PC-3 (cell line): Measurements from ENCODE around the gene TMEM60. TPM values are rescaled to one million over a fixed set of nuclear protein-coding genes. Genes with fewer than 3 reads are reported as not detected.

Experiments used
- ATAC-seq: fragments of 200-7000 bp; cut with Tn5 transposase; 2 replicates; pipeline ENCODE4 v1.9.1; 2020; ENCODE audit warnings: mild to moderate bottlenecking, moderate library complexity
- Bru-seq: library from RNA; stranded (reverse); fragments of 400-500 nt; gene quantifications from one replicate; lab custom pipeline; 2021; lab: Mats Ljungman, UMichigan
- BruChase-seq, 2 experiments: library from RNA; stranded (reverse); fragments of 400-500 nt; gene quantifications; one replicate each; lab custom pipeline; 2021; lab: Mats Ljungman, UMichigan
- BruUV-seq: library from RNA; stranded (reverse); fragments of 400-500 nt; replicated peaks from 2 replicates; lab custom pipeline; 2021; lab: Mats Ljungman, UMichigan
- CTCF ChIA-PET: fragments of 300-600 bp; sonication (Branson Sonifier 250); formaldehyde crosslinking; loops from one replicate; lab custom pipeline; 2022; ENCODE audit warnings: antibody characterized with exemption; lab: Charles Lee
- POLR2A ChIA-PET: fragments of 300-600 bp; sonication (Branson Sonifier 250); formaldehyde crosslinking; loops from one replicate; lab custom pipeline; 2022; ENCODE audit warnings: antibody characterized with exemption; ENCODE audit not compliant: unreplicated experiment; lab: Charles Lee
- DNase-seq: peaks from one replicate; pipeline ENCODE4 v3.0.0-alpha.2; 2015
- H2AFZ ChIP-seq: fragments of 300-600 bp; sonication (generic); 2 replicates; pipeline ENCODE4 v1.6.0; 2016; ENCODE audit warnings: antibody characterized with exemption, low read length
- H3F3A ChIP-seq: fragments of 300-600 bp; sonication (generic); one replicate; pipeline ENCODE4 v1.6.0; 2017; ENCODE audit warnings: antibody characterized with exemption, low read length, control low read depth, mild to moderate bottlenecking; ENCODE audit not compliant: unreplicated experiment
- H3K27ac ChIP-seq: fragments of 300-600 bp; sonication (generic); 2 replicates; pipeline ENCODE4 v1.5.1; 2016; ENCODE audit warnings: mild to moderate bottlenecking, low read length
- H3K27me3 ChIP-seq: fragments of 300-600 bp; sonication (generic); 2 replicates; pipeline ENCODE4 v1.6.1; 2016; ENCODE audit warnings: low read length, mixed read lengths
- H3K36me3 ChIP-seq: fragments of 300-600 bp; sonication (generic); 2 replicates; pipeline ENCODE4 v1.6.1; 2016; ENCODE audit warnings: low read depth, mixed run types, low read length, mixed read lengths
- H3K4me1 ChIP-seq: fragments of 300-600 bp; sonication (generic); 2 replicates; pipeline ENCODE4 v1.5.1; 2016; ENCODE audit warnings: low read length; ENCODE audit not compliant: insufficient read depth
- H3K4me2 ChIP-seq: fragments of 300-600 bp; sonication (generic); 2 replicates; pipeline ENCODE4 v1.6.0; 2016; ENCODE audit warnings: low read length
- H3K4me3 ChIP-seq: fragments of 300-600 bp; sonication (generic); 2 replicates; pipeline ENCODE4 v1.5.1; 2016; ENCODE audit warnings: mild to moderate bottlenecking, low read length, mixed read lengths
- H3K79me2 ChIP-seq: fragments of 300-600 bp; sonication (generic); 2 replicates; pipeline ENCODE4 v1.6.1; 2017; ENCODE audit warnings: low read length, mixed read lengths
- H3K9ac ChIP-seq: fragments of 300-600 bp; sonication (generic); 2 replicates; pipeline ENCODE4 v1.6.0; 2016; ENCODE audit warnings: mild to moderate bottlenecking, low read length
- H3K9me2 ChIP-seq: fragments of 300-600 bp; sonication (generic); replicated peaks from 2 replicates; pipeline ENCODE4 v1.6.1; 2016; ENCODE audit warnings: mixed run types, low read length, mixed read lengths
- H3K9me3 ChIP-seq: fragments of 300-600 bp; sonication (generic); 2 replicates; pipeline ENCODE4 v1.6.1; 2016; ENCODE audit warnings: low read length, mixed read lengths
- H4K20me1 ChIP-seq: fragments of 300-600 bp; sonication (generic); 2 replicates; pipeline ENCODE4 v1.6.1; 2016; ENCODE audit warnings: low read length, mixed read lengths
- EZH2 ChIP-seq: fragments of 300-600 bp; sonication (generic); IDR thresholded peaks from one replicate; pipeline ENCODE4 v1.6.1; 2017; ENCODE audit warnings: antibody characterized with exemption, mild to moderate bottlenecking, low read length; ENCODE audit not compliant: unreplicated experiment
- EZH2phosphoT487 ChIP-seq: fragments of 300-600 bp; sonication (generic); IDR thresholded peaks from 2 replicates; pipeline ENCODE4 v1.6.1; 2018; ENCODE audit warnings: mild to moderate bottlenecking, antibody characterized with exemption, low read length, borderline replicate concordance
- intact Hi-C: fragments of 100-400 bp; cut with micrococcal nuclease; formaldehyde crosslinking; loops from 2 replicates; pipeline ENCODE4 v1.9.0; 2023
- long read RNA-seq: library from polyadenylated mRNA; unstranded; transcript quantifications from one replicate; pipeline ENCODE4 v2.0.0, GENCODE V29; 2021; ENCODE audit not compliant: unreplicated experiment
- total RNA-seq: library from RNA; depleted of rRNA; stranded (reverse); fragments of >200 nt; gene quantifications from 2 replicates; pipeline ENCODE4 v1.2.3, GENCODE V29; 2014; rRNA removed
- TF ChIP-seq, protein P1 (sequence below): fragments of 300-600 bp; sonication (generic); conservative IDR thresholded peaks from 2 replicates; pipeline ENCODE4 v1.5.1; 2017; ENCODE audit warnings: antibody characterized with exemption, low read depth, mild to moderate bottlenecking, low read length

The TMEM60 gene
- 6.9 and 8.1 TPM in 2 replicates for total RNA-seq
- Bru-seq, nascent RNA = percentile 78 among the genes with signal in this experiment
- percentile 89 among the genes with signal in this experiment for BruChase-seq, experiment 1, labeled RNA remaining after a 6-hour chase
- percentile 86 among the genes with signal in this experiment for BruChase-seq, experiment 2, labeled RNA remaining after a 2-hour chase
- long read RNA-seq, transcript TMEM60-201 (2 exons, 1,023 nt) = major isoform, 19 of 48 reads
- long read RNA-seq, partial matches to known transcripts = 0 of 48 reads
- long read RNA-seq, other reads (novel, unspliced or antisense) = 29 of 48 reads

- H3K9me2 ChIP-seq = no peaks in the 10 kb centered on the region
- no TSS peak for BruUV-seq
- H3K4me2 ChIP-seq = peak within 1 kb of the TSS; percentile 90
- no peaks in the 10 kb centered on the region for H3K9me3 ChIP-seq
- peak within 1 kb of the TSS; percentile 86 for H3K9ac ChIP-seq
- TF ChIP-seq, protein P1, sequence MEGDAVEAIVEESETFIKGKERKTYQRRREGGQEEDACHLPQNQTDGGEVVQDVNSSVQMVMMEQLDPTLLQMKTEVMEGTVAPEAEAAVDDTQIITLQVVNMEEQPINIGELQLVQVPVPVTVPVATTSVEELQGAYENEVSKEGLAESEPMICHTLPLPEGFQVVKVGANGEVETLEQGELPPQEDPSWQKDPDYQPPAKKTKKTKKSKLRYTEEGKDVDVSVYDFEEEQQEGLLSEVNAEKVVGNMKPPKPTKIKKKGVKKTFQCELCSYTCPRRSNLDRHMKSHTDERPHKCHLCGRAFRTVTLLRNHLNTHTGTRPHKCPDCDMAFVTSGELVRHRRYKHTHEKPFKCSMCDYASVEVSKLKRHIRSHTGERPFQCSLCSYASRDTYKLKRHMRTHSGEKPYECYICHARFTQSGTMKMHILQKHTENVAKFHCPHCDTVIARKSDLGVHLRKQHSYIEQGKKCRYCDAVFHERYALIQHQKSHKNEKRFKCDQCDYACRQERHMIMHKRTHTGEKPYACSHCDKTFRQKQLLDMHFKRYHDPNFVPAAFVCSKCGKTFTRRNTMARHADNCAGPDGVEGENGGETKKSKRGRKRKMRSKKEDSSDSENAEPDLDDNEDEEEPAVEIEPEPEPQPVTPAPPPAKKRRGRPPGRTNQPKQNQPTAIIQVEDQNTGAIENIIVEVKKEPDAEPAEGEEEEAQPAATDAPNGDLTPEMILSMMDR = peak; percentile 54
- TF ChIP-seq EZH2 = no peak
- peak; percentile 90 for ATAC-seq
- ChIA-PET POLR2A (no interaction called here), CTCF (interaction anchor here (0.5 to 1.0 kb wide), 4 partner anchors 13 to 384 kb away, joined by 3 to 13 read pairs (median 3); no protein-coding TSS in a partner anchor)
- intact Hi-C loops = loop anchor here (1.0 to 2.0 kb wide), 2 partner anchors 102 to 134 kb away; partner anchors contain the start of gene RSBN1L
- peaks cover 65% of the 10 kb centered on the region for H3K79me2 ChIP-seq
- H3K36me3 ChIP-seq = no peaks in the 10 kb centered on the region
- peak within 1 kb of the TSS; percentile 99 for H2AFZ ChIP-seq
- peak within 1 kb of the TSS; percentile 86 for H3K4me3 ChIP-seq
- no peaks in the 10 kb centered on the region for H3K27me3 ChIP-seq
- H3F3A ChIP-seq = no peaks in the 10 kb centered on the region
- H3K27ac ChIP-seq = peak within 1 kb of the TSS; percentile 53
- H3K4me1 ChIP-seq = peaks cover 19% of the 10 kb centered on the region
- H4K20me1 ChIP-seq = 0 out of 2 replicates have a peak, but pooled peaks cover 4% of the 10 kb centered on the region
- DNase-seq = peak; percentile 99
These were observed at the start of gene TMEM60, which contains the start of gene PHTF2 for GRCh38 chr7:77798394-77799077. Gene TMEM60 (minus strand): TSS chr7:77798434. CDS start chr7:77794373, 4,061 bp downstream. Gene PHTF2 (plus strand): TSS chr7:77798773.

DNA sequence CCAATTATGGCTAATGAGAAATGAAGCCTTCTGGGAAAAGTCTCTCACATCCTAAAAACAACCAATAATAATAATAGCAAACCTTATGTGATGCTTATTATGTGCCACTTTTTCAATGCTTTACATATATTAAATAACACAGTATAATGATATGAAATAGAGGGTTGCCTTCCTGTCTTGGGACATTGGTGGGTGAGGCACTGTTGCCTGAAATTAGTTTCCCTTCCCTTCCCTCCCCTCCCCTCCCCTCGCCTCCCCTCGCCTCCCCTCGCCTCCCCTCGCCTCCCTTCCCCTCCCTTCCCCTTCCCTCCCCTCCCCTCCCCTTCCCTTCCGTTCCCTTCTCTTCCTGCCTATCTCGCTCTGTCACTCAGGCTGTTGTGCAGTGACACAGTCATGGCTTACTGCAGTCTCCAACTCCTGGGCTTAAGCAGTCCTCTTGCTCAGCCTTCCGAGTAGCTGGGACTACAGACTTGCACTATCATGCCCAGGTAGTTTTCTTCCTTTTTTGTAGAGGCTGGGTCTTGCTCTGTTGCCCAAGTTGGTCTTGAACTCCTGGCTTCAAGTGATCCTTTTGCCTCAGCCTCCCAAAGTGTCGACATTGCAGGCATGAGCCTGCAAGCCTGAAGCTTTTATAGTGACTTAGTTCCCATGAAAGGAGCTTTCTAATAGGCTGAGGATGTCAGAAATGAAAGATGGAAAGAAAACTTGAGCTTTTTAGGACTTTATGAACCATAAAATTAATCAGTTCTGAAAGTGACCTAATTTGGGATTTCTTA lies 48.3 kb upstream of the TMEM60 start:
- Histone ChIP-seq H3K9me2 (no peaks in the 10 kb centered on the region), H3F3A (no peaks in the 10 kb centered on the region), H3K27ac (no peak overlapping the region), H3K27me3 (no peaks in the 10 kb centered on the region), H3K4me3 (no peak overlapping the region), H3K9me3 (no peaks in the 10 kb centered on the region), H3K9ac (no peak overlapping the region), H3K4me2 (no peak overlapping the region), H2AFZ (no peak overlapping the region), H3K79me2 (no peaks in the 10 kb centered on the region), H4K20me1 (no peaks in the 10 kb centered on the region), H3K4me1 (no peaks in the 10 kb centered on the region), H3K36me3 (no peaks in the 10 kb centered on the region)
- CTCF ChIA-PET = no interaction called here
- intact Hi-C loops = no loop called here
- BruUV-seq = no TSS peak
- DNase-seq (no peak), ATAC-seq (no peak)
- POLR2A ChIA-PET = no interaction called here
- no peak for TF ChIP-seq EZH2
- TF ChIP-seq, protein P1 = no peak
- no peak for TF ChIP-seq EZH2phosphoT487
